Activated CD4-positive, alpha-beta memory T cell treated with anti-CD3 and anti-CD28 coated beads for 36 hours (primary cell): Measurements from ENCODE around the gene CCK. TPM values are rescaled to one million over a fixed set of nuclear protein-coding genes. Genes with fewer than 3 reads are reported as not detected.

Experiments used
- CTCF ChIA-PET: fragments of 350-600 bp; sonication (Branson Sonifier 250); formaldehyde crosslinking; loops from one replicate; lab custom pipeline; 2021; ENCODE audit warnings: antibody characterized with exemption, inconsistent platforms; lab: Charles Lee
- POLR2A ChIA-PET: fragments of 350-600 bp; sonication (Branson Sonifier 250); formaldehyde crosslinking; loops from one replicate; lab custom pipeline; 2021; ENCODE audit warnings: antibody characterized with exemption; lab: Charles Lee
- DNase-seq: peaks from one replicate; pipeline ENCODE4 v3.0.0-alpha.2; 2020
- H3K27ac Mint-ChIP-seq: one replicate; pipeline ENCODE4 v1.8.0; 2021; ENCODE audit warnings: mixed read lengths
- H3K27me3 Mint-ChIP-seq: one replicate; pipeline ENCODE4 v1.8.0; 2021; ENCODE audit warnings: mixed read lengths
- H3K36me3 Mint-ChIP-seq: one replicate; pipeline ENCODE4 v1.8.0; 2021; ENCODE audit warnings: mixed read lengths
- H3K4me1 Mint-ChIP-seq: one replicate; pipeline ENCODE4 v1.8.0; 2021; ENCODE audit warnings: low read depth, mixed read lengths
- H3K4me3 Mint-ChIP-seq: one replicate; pipeline ENCODE4 v1.8.0; 2021; ENCODE audit warnings: mild to moderate bottlenecking, mixed read lengths
- H3K9me3 Mint-ChIP-seq: one replicate; pipeline ENCODE4 v1.8.0; 2021; ENCODE audit warnings: mixed read lengths
- intact Hi-C: fragments of 100-400 bp; cut with micrococcal nuclease; formaldehyde crosslinking; loops from one replicate; pipeline ENCODE4 v1.15.1; 2023
- total RNA-seq, 2 experiments: library from RNA; stranded (reverse); gene quantifications; one replicate each; pipeline ENCODE4 v1.2.3, GENCODE V29; 2021

Gene CCK
- total RNA-seq, 2 experiments from 2014 or later: not detected

DNA sequence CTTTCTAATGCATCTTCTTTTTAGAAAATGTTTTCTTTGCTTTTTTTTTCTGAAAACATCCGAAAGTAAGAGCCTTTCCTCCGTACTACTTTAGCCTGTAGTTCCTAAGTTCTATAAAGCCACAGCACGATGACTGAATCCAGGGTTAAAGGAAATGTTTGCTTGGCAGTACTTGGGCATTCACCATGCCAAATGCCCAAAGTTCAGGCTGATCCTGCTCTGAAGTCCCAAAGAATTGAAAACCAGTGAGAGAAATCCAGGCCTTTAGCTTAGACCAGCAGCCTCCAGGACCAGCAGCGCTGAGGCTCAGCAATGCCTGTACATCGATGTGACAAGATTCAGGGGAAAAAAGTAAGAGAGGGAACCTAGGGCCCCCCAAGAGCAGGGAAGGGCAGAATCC lies 35.1 kb downstream of the CCK start:
- no peak for DNase-seq
- Mint-ChIP-seq H3K36me3 (peaks cover under 1% of the 10 kb centered on the region), H3K4me3 (no peak overlapping the region), H3K4me1 (no peaks in the 10 kb centered on the region), H3K9me3 (no peaks in the 10 kb centered on the region), H3K27ac (no peak overlapping the region), H3K27me3 (peaks cover 22% of the 10 kb centered on the region)
- ChIA-PET CTCF (no interaction called here), POLR2A (no interaction called here)
- intact Hi-C loops: loop anchor here (5.0 kb wide), 1 partner anchor 211 kb away; no protein-coding TSS in a partner anchor

DNA sequence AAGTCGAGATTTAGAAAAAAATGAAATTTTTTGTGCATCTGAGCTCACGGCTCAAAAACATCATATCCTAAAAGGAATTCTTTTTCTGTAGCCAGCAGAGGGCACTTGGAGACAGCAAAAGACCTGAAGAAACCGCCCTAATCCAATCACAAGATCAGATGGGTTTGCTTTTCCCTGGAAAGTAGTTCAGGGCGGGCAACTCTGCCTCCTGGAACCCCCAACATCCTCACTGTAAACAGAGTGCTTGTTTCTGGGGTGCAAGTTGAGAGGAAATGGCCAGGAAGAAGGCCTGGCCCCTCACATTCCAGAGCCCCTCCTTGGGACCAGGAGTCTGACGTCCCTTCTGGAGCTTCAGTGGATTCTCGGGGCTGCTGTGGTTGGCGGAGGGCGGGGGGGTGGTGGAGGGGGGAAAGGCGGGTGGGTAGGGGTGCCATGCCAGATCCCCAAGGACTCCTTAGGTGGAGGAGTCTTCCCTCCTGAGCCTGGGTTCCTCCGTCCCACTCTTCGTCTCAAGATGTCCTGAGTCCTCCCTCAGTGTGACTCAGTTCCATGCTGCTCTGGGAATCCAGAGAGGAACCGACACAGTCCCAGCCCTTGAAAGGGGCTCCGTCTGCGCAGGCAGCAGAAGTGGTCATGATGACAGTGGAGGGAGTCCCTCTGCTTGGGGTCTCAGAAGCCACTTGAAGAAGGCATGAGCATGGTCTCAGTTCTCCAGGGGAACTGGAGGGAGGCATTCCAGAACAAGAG lies 35.9 kb downstream of the CCK start:
- H3K27ac Mint-ChIP-seq: no peak overlapping the region
- ChIA-PET CTCF (interaction anchor here (0.7 to 1.6 kb wide), 9 partner anchors 16 to 324 kb away, joined by 3 to 12 read pairs (median 3); no protein-coding TSS in a partner anchor), POLR2A (no interaction called here)
- intact Hi-C loops: loop anchor here (5.0 kb wide), 1 partner anchor 212 kb away; no protein-coding TSS in a partner anchor
- H3K4me1 Mint-ChIP-seq: no peaks in the 10 kb centered on the region
- no peaks in the 10 kb centered on the region for H3K9me3 Mint-ChIP-seq
- no peak for DNase-seq
- H3K27me3 Mint-ChIP-seq: peaks cover 16% of the 10 kb centered on the region
- H3K36me3 Mint-ChIP-seq: peaks cover 7% of the 10 kb centered on the region
- H3K4me3 Mint-ChIP-seq: no peak overlapping the region

DNA sequence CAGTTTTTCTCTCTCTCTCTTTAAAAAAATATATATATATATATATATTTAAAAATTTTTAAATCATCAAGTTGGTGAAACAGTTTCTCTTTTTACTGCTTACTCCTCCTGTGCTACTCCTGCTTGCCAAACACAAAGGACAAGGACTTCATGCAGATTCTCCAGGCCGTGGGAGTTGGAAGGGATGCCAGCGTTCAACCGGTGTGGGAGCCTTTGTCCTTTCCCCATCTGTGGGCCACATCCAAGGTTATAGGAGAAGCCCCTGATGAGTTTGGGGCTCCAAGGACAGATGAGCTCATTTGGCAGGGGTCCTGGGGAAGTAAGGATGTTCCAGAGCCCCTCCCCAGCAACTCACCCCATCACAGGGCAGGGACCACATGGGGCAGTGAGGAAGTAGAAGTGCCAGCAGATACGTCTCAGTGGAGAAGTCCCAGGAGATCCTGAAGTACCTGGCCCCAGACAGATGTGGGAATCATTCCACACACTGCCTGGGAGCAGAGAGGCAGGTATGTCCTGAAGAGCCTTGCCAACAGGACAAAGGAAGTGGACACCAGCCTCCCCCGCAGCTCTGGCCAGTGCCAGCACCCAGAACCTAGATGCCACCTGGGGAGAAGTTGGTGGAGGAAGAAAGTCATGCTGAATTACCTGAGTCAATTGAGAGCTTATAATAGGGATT lies 36.6 kb downstream of the CCK start:
- Mint-ChIP-seq H3K36me3 (peaks cover 9% of the 10 kb centered on the region), H3K4me3 (no peak overlapping the region), H3K9me3 (no peaks in the 10 kb centered on the region), H3K27me3 (peaks cover 9% of the 10 kb centered on the region), H3K27ac (no peak overlapping the region), H3K4me1 (no peaks in the 10 kb centered on the region)
- ChIA-PET POLR2A (no interaction called here), CTCF (interaction anchor here (0.7 to 1.6 kb wide), 9 partner anchors 16 to 324 kb away, joined by 3 to 12 read pairs (median 3); no protein-coding TSS in a partner anchor)
- intact Hi-C loops: no loop called here
- DNase-seq: no peak

DNA sequence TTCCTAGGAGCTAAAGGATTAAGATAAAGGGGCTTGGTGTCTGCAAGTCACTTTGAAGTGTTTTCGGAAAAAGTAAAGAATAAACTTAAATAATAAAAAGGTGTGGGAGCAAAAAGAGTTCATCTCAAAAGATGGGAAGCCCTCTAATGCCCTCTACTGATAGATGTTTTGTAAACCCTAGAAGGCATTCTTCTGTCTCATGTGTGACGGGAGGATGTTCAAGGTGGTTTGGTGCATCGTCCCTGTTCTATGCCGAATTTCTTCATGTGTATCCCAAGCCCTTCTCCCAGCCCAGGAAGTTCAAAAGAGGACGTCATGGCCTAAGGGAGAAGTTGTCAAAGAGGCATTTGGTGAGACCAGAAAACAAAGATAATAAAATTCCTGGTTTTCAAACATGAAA lies 37.2 kb downstream of the CCK start:
- Mint-ChIP-seq H3K9me3 (no peaks in the 10 kb centered on the region), H3K27ac (no peak overlapping the region), H3K4me3 (no peak overlapping the region), H3K4me1 (no peaks in the 10 kb centered on the region), H3K27me3 (peaks cover 4% of the 10 kb centered on the region), H3K36me3 (peaks cover 13% of the 10 kb centered on the region)
- POLR2A ChIA-PET: no interaction called here
- CTCF ChIA-PET: interaction anchor here (1.1 to 1.6 kb wide), 3 partner anchors 17 to 273 kb away, joined by 3 to 4 read pairs (median 3); no protein-coding TSS in a partner anchor
- intact Hi-C loops: no loop called here
- DNase-seq: no peak

DNA sequence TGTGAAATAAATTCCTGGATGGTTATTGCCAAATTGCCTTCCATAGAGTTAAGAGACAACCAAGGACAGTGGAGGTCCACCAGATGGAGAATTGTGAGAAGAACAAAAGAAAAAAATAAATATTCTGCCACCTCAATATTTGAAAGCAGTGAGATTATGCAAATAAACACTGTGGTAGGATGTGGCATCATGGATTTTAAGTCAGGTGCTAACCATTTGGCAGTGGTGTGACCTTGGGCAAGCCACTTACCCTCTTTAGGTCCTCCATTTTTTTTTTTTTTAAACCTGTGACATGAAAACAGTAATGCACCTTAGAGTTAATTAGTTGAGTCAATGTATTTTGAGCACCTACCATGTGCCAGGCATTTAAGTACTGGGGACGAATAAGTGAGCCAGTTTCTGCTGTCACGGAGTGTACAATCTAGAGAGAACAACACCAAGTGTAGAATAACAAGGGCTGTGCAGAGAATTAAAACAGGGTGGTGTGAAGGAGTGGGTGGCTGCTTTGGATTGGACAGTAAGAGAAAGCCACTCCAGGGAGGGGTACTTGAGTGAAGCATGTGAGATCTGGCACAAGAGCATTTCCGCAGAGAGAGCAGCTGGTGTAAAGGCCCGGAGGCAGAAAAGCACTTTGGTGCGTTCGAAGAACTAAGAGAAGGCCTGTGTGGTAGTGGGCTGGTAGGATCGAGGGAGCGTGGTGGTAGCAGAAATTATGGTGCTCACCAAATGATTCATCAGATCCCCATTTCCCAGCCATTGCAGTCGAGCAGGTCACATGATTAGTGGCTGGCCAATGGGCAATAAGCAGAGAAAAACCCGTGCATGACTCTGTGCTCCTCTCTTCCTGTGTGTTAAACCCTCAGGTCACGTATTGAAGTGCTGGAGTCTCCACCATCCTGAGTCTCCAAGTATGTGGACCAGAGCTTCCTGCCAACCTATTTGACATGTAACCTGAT lies 39.2 kb downstream of the CCK start:
- Mint-ChIP-seq H3K27ac (no peak overlapping the region), H3K4me3 (no peak overlapping the region), H3K27me3 (peaks cover 4% of the 10 kb centered on the region), H3K9me3 (no peaks in the 10 kb centered on the region), H3K4me1 (no peaks in the 10 kb centered on the region), H3K36me3 (peaks cover 18% of the 10 kb centered on the region)
- ChIA-PET CTCF (no interaction called here), POLR2A (no interaction called here)
- no peak for DNase-seq
- intact Hi-C loops: no loop called here

DNA sequence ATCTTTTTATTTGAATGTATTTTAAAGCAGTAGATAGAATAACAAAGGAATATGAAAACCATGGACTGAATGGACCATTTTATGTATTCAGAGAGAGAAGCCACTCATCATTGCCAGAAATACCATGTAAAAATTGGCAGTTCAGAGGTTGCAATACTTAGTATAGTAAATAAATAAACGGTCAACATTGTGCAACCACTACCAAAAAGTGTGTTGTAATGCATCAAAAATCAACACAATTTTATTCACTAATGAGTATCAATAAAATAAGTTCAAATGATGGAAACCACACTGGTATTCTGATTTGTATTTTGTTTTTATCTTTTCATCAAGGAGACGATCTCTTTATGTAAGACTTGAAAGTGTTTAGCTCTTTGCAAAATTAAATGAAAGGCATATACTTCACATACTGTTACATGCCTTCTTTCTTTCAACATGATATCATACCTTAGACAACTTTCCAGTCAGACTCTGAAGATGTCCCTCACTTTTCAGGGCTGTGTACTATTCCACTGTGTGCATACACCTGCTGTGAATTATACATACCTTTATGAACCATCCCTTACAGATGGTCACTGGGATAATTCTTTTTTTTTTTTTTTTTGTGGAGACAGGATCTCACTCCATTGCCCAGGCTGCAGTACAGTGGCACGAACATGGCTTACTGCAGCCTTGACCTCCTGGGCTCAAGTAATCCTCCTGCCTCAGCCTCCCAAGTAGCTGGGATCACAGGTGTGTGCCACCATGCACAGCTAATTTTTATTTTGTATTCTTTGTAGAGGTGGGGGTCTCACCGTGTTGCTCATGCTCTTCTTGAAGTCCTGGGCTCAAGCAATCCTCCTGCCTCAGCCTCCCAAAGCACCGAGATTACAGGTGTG lies 40.3 kb downstream of the CCK start:
- H3K36me3 Mint-ChIP-seq: peaks cover 18% of the 10 kb centered on the region
- intact Hi-C loops: no loop called here
- H3K27me3 Mint-ChIP-seq: peaks cover 4% of the 10 kb centered on the region
- DNase-seq: no peak
- no peak overlapping the region for H3K27ac Mint-ChIP-seq
- ChIA-PET CTCF (interaction anchor here (0.5 kb wide), 1 partner anchor 73 kb away, joined by 3 read pairs; no protein-coding TSS in a partner anchor), POLR2A (no interaction called here)
- no peak overlapping the region for H3K4me3 Mint-ChIP-seq
- no peaks in the 10 kb centered on the region for H3K9me3 Mint-ChIP-seq
- H3K4me1 Mint-ChIP-seq: no peaks in the 10 kb centered on the region

DNA sequence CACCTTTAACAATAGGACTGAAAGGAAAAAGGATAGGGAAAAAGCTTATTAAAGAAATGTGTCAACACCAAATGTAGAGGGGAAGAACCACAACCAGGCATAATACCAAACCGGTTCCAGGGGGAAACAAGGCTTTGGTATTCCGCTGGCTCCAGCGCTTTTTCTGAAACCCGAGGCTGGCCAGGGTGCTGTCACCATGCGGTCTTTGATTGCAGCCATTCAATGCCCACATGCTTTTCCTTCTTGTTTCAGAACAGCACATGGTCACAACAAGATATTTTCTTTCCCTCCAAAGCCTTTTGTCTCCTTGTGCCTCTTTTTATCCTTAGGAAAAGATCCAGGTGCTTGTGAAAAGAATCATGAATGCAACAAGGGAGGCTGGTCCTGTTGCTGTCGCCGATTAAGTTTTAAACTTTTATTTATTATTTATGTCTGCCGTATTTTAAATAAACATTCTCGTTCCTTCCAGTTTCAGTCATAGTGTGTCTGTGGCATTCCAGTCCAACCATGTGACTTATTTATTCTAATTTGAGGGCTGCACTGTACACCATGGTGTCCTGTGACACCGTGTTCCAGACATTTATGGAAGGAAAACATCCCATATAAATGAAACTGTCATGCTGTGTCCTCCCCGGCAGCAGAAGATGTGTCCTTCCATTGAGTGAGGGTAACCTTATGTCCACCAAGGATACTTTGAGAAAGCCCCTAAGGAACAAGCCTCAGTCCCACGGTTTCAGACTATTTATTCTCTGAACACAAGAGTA lies 41.1 kb downstream of the CCK start:
- Mint-ChIP-seq H3K36me3 (peaks cover 26% of the 10 kb centered on the region), H3K4me1 (no peaks in the 10 kb centered on the region), H3K27me3 (peaks cover 4% of the 10 kb centered on the region), H3K4me3 (no peak overlapping the region), H3K27ac (no peak overlapping the region), H3K9me3 (no peaks in the 10 kb centered on the region)
- no peak for DNase-seq
- POLR2A ChIA-PET: no interaction called here
- intact Hi-C loops: no loop called here
- CTCF ChIA-PET: no interaction called here

DNA sequence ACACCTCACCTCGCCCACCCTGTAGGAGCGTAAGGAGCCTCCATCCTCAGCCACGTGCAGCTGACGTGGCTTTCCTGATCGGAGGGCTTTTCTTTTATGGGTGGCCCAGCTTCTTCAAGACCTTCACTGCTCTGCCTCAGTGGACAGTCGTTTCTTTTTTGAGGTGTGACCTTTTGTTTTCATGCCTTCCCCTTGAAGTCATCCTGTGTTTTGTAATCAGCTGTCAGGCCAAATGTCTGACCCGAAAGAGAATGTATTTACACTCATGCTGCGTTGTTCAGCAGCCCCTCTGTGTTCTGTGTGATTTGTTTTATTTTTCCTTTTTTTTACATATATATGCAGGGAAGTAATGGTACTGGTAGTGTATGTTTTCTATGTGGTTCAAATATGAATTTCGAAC lies 41.8 kb downstream of the CCK start:
- no peaks in the 10 kb centered on the region for H3K9me3 Mint-ChIP-seq
- H3K27ac Mint-ChIP-seq: no peak overlapping the region
- H3K4me3 Mint-ChIP-seq: no peak overlapping the region
- ChIA-PET CTCF (no interaction called here), POLR2A (no interaction called here)
- peaks cover 27% of the 10 kb centered on the region for H3K36me3 Mint-ChIP-seq
- DNase-seq: no peak
- intact Hi-C loops: no loop called here
- H3K27me3 Mint-ChIP-seq: no peaks in the 10 kb centered on the region
- no peaks in the 10 kb centered on the region for H3K4me1 Mint-ChIP-seq

DNA sequence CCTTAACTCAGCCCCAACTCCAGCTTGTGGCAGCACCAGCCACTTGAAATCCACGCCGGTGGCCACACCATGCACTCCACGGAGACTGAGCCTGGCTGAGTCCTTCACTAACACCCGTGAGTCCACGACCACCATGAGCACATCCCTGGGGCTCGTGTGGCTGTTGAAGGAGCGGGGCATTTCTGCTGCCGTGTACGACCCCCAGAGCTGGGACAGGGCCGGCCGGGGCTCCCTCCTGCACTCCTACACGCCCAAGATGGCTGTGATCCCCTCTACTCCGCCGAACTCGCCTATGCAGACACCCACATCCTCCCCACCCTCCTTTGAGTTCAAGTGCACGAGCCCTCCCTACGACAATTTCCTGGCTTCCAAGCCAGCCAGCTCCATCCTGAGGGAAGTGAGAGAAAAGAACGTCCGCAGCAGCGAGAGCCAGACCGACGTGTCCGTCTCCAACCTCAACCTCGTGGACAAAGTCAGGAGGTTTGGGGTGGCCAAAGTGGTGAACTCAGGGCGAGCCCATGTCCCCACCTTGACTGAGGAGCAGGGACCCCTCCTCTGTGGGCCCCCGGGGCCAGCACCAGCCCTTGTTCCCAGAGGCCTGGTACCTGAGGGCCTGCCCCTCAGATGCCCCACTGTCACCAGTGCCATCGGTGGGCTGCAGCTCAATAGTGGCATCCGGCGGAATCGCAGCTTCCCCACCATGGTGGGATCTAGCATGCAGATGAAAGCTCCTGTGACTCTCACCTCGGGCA lies 42.9 kb downstream of the CCK start:
- no peak overlapping the region for H3K4me3 Mint-ChIP-seq
- H3K9me3 Mint-ChIP-seq: no peaks in the 10 kb centered on the region
- H3K4me1 Mint-ChIP-seq: no peaks in the 10 kb centered on the region
- ChIA-PET POLR2A (no interaction called here), CTCF (interaction anchor here (1.2 to 1.8 kb wide), 2 partner anchors 12 to 32 kb away, joined by 3 to 5 read pairs; no protein-coding TSS in a partner anchor)
- H3K27me3 Mint-ChIP-seq: no peaks in the 10 kb centered on the region
- DNase-seq: no peak
- H3K27ac Mint-ChIP-seq: no peak overlapping the region
- intact Hi-C loops: no loop called here
- peaks cover 27% of the 10 kb centered on the region for H3K36me3 Mint-ChIP-seq

DNA sequence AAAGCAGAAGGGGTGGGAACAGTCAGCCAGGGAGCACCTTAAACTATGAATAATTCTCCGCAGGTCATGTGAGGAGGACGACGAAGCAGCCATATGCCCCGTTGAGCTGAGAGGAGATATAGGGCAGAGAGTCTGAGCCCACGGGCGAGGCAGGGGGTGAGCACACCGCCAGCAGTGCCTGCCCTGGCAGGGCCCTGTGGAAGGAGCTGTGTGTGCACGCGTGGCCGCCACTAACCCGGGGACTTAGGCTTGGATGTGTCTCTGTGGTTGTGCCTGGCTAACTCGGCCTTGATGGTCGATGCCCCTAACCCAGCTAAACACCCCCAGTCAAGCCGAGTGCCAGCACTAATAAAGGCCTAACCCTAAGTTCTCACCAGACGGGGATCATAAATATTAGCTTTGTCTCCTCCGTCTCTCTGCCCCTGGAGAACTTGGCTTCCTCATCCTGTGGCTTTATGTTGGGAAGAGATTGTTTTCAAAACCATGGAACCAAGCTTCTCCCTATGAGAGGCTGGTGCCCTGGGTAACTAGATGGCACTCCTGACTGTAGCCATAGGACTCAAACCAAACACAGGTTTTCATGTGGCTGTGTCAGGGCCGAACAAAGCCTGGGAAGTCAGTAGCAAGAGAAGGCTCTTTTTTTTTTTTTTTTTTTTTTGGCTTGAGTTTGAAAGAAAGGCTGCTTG lies 45.4 kb downstream of the CCK start:
- CTCF ChIA-PET: interaction anchor here (0.6 kb wide), 1 partner anchor 29 kb away, joined by 3 read pairs; no protein-coding TSS in a partner anchor
- H3K36me3 Mint-ChIP-seq: peaks cover 27% of the 10 kb centered on the region
- H3K27me3 Mint-ChIP-seq: no peaks in the 10 kb centered on the region
- no peak overlapping the region for H3K27ac Mint-ChIP-seq
- no peak for DNase-seq
- H3K9me3 Mint-ChIP-seq: no peaks in the 10 kb centered on the region
- H3K4me1 Mint-ChIP-seq: peaks cover 21% of the 10 kb centered on the region
- POLR2A ChIA-PET: no interaction called here
- intact Hi-C loops: no loop called here
- H3K4me3 Mint-ChIP-seq: no peak overlapping the region
